ENCODE measurements around the gene NRIP3.

Gene NRIP3

GRCh38 chr11:9037046-9037780 is 33.4 kb upstream of the NRIP3 start:
- Histone ChIP-seq H3K23ac (ENCODE audit: low read length) (no peak overlapping the region), H2AFZ (ENCODE audit: insufficient read depth, low read length, poor library complexity) (no peak overlapping the region), H3K4me1 (ENCODE audit: control insufficient read depth in 1 of 2, insufficient read depth in 2 of 2, low read length in 2 of 2) (no peaks in the 10 kb centered on the region), H3K9ac (ENCODE audit: low read length) (no peak overlapping the region), H3K4ac (ENCODE audit: low read depth, low read length) (no peak overlapping the region), H3K36me3 (ENCODE audit: control insufficient read depth in 1 of 2, insufficient read depth in 2 of 2, low read length in 2 of 2) (no peaks in the 10 kb centered on the region), H4K91ac (ENCODE audit: low read depth, low read length) (no peak overlapping the region), H2AK5ac (ENCODE audit: low read length) (no peak overlapping the region), H3K79me1 (ENCODE audit: low read length) (no peaks in the 10 kb centered on the region), H3K4me3 (ENCODE audit: low read depth, low read length) (no peak overlapping the region), H4K12ac (ENCODE audit: low read depth, low read length) (no peak overlapping the region), H3K4me2 (ENCODE audit: low read length) (no peak overlapping the region), H2BK120ac (ENCODE audit: insufficient read depth, low read length, poor library complexity) (no peak overlapping the region), H3K9me3 (ENCODE audit: insufficient read depth, low read depth, low read length) (peaks cover 4% of the 10 kb centered on the region), H3K27me3 (ENCODE audit: insufficient read depth, low read length) (no peaks in the 10 kb centered on the region), H3K27ac (ENCODE audit: low read depth, low read length) (no peak overlapping the region), H2BK12ac (ENCODE audit: low read length) (no peak overlapping the region), H3K18ac (ENCODE audit: low read length) (no peak overlapping the region), H3K14ac (ENCODE audit: low read length) (no peak overlapping the region), H4K8ac (ENCODE audit: low read depth, low read length) (no peak overlapping the region), H3K79me2 (ENCODE audit: control insufficient read depth, insufficient read depth, low read length, poor library complexity) (no peaks in the 10 kb centered on the region), H2BK5ac (ENCODE audit: low read depth, low read length, poor library complexity) (no peak overlapping the region)
- WGBS (ENCODE audit: extremely low coverage, insufficient coverage, insufficient read length), result no CpG with 5 or more reads among the region's 7 CpGs
- no peak for DNase-seq

- no peak overlapping the region for H3K14ac ChIP-seq (ENCODE audit: low read length)
- no peak overlapping the region for H3K4ac ChIP-seq (ENCODE audit: low read depth, low read length)
- H2BK5ac ChIP-seq (ENCODE audit: low read depth, low read length, poor library complexity), result no peak overlapping the region
- no peaks in the 10 kb centered on the region for H3K27me3 ChIP-seq (ENCODE audit: insufficient read depth, low read length)
- no peak overlapping the region for H3K27ac ChIP-seq (ENCODE audit: low read depth, low read length)
- no peak overlapping the region for H4K8ac ChIP-seq (ENCODE audit: low read depth, low read length)
- no peak overlapping the region for H4K91ac ChIP-seq (ENCODE audit: low read depth, low read length)
- H2BK120ac ChIP-seq (ENCODE audit: insufficient read depth, low read length, poor library complexity), result no peak overlapping the region
- no peaks in the 10 kb centered on the region for H3K79me1 ChIP-seq (ENCODE audit: low read length)
- peak overlapping the region; percentile 18 for H3K23ac ChIP-seq (ENCODE audit: low read length)
- H3K36me3 ChIP-seq (ENCODE audit: control insufficient read depth in 1 of 2, insufficient read depth in 2 of 2, low read length in 2 of 2), result no peaks in the 10 kb centered on the region
- no peaks in the 10 kb centered on the region for H3K9me3 ChIP-seq (ENCODE audit: insufficient read depth, low read depth, low read length)
- no peak overlapping the region for H3K4me2 ChIP-seq (ENCODE audit: low read length)
- H2AFZ ChIP-seq (ENCODE audit: insufficient read depth, low read length, poor library complexity), result no peak overlapping the region
- H3K79me2 ChIP-seq (ENCODE audit: control insufficient read depth, insufficient read depth, low read length, poor library complexity), result no peaks in the 10 kb centered on the region
- H3K4me3 ChIP-seq (ENCODE audit: low read depth, low read length), result peak overlapping the region; percentile 27
- H2BK12ac ChIP-seq (ENCODE audit: low read length), result no peak overlapping the region
- H4K12ac ChIP-seq (ENCODE audit: low read depth, low read length), result no peak overlapping the region
- no peak overlapping the region for H2AK5ac ChIP-seq (ENCODE audit: low read length)
- H3K9ac ChIP-seq (ENCODE audit: low read length), result peak overlapping the region; percentile 9
- no peak for DNase-seq
- H3K4me1 ChIP-seq (ENCODE audit: control insufficient read depth in 1 of 2, insufficient read depth in 2 of 2, low read length in 2 of 2), result peaks cover 0 to 2% of the 10 kb centered on the region in 2 experiments
- H3K18ac ChIP-seq (ENCODE audit: low read length), result no peak overlapping the region
- WGBS (ENCODE audit: extremely low coverage, insufficient coverage, insufficient read length), result no CpG with 5 or more reads among the region's 5 CpGs
Observed at GRCh38 chr11:9030601-9031000, 26.8 kb upstream of the NRIP3 start.

- Histone ChIP-seq H3K4me3 (ENCODE audit: low read depth, low read length) (no peak overlapping the region), H3K79me2 (ENCODE audit: control insufficient read depth, insufficient read depth, low read length, poor library complexity) (no peaks in the 10 kb centered on the region), H4K8ac (ENCODE audit: low read depth, low read length) (no peak overlapping the region), H4K12ac (ENCODE audit: low read depth, low read length) (no peak overlapping the region), H2BK5ac (ENCODE audit: low read depth, low read length, poor library complexity) (no peak overlapping the region), H3K9me3 (ENCODE audit: insufficient read depth, low read depth, low read length) (no peaks in the 10 kb centered on the region), H2AK5ac (ENCODE audit: low read length) (no peak overlapping the region), H3K36me3 (ENCODE audit: control insufficient read depth in 1 of 2, insufficient read depth in 2 of 2, low read length in 2 of 2) (no peaks in the 10 kb centered on the region), H2BK12ac (ENCODE audit: low read length) (no peak overlapping the region), H3K18ac (ENCODE audit: low read length) (no peak overlapping the region), H3K4ac (ENCODE audit: low read depth, low read length) (no peak overlapping the region), H3K4me1 (ENCODE audit: control insufficient read depth in 1 of 2, insufficient read depth in 2 of 2, low read length in 2 of 2) (peaks cover 0 to 2% of the 10 kb centered on the region in 2 experiments), H2AFZ (ENCODE audit: insufficient read depth, low read length, poor library complexity) (no peak overlapping the region), H4K91ac (ENCODE audit: low read depth, low read length) (no peak overlapping the region), H3K27me3 (ENCODE audit: insufficient read depth, low read length) (no peaks in the 10 kb centered on the region), H3K23ac (ENCODE audit: low read length) (no peak overlapping the region), H2BK120ac (ENCODE audit: insufficient read depth, low read length, poor library complexity) (no peak overlapping the region), H3K9ac (ENCODE audit: low read length) (no peak overlapping the region), H3K4me2 (ENCODE audit: low read length) (no peak overlapping the region), H3K14ac (ENCODE audit: low read length) (no peak overlapping the region), H3K79me1 (ENCODE audit: low read length) (no peaks in the 10 kb centered on the region), H3K27ac (ENCODE audit: low read depth, low read length) (no peak overlapping the region)
- WGBS (ENCODE audit: extremely low coverage, insufficient coverage, insufficient read length), result no CpG with 5 or more reads among the region's 7 CpGs
- no peak for DNase-seq
Observed at GRCh38 chr11:9029422-9029821, 25.6 kb upstream of the NRIP3 start.

- Histone ChIP-seq H3K36me3 (ENCODE audit: control insufficient read depth in 1 of 2, insufficient read depth in 2 of 2, low read length in 2 of 2) (no peaks in the 10 kb centered on the region), H3K27me3 (ENCODE audit: insufficient read depth, low read length) (no peaks in the 10 kb centered on the region), H4K12ac (ENCODE audit: low read depth, low read length) (no peak overlapping the region), H4K8ac (ENCODE audit: low read depth, low read length) (no peak overlapping the region), H3K4me3 (ENCODE audit: low read depth, low read length) (no peak overlapping the region), H2AFZ (ENCODE audit: insufficient read depth, low read length, poor library complexity) (no peak overlapping the region), H3K9me3 (ENCODE audit: insufficient read depth, low read depth, low read length) (no peaks in the 10 kb centered on the region), H2BK5ac (ENCODE audit: low read depth, low read length, poor library complexity) (no peak overlapping the region), H3K4ac (ENCODE audit: low read depth, low read length) (no peak overlapping the region), H3K14ac (ENCODE audit: low read length) (no peak overlapping the region), H3K4me1 (ENCODE audit: control insufficient read depth in 1 of 2, insufficient read depth in 2 of 2, low read length in 2 of 2) (peaks cover 0 to 2% of the 10 kb centered on the region in 2 experiments), H3K27ac (ENCODE audit: low read depth, low read length) (no peak overlapping the region), H3K18ac (ENCODE audit: low read length) (no peak overlapping the region), H2BK12ac (ENCODE audit: low read length) (no peak overlapping the region), H2BK120ac (ENCODE audit: insufficient read depth, low read length, poor library complexity) (no peak overlapping the region), H2AK5ac (ENCODE audit: low read length) (no peak overlapping the region), H3K79me1 (ENCODE audit: low read length) (no peaks in the 10 kb centered on the region), H3K9ac (ENCODE audit: low read length) (no peak overlapping the region), H3K79me2 (ENCODE audit: control insufficient read depth, insufficient read depth, low read length, poor library complexity) (no peaks in the 10 kb centered on the region), H3K4me2 (ENCODE audit: low read length) (no peak overlapping the region), H3K23ac (ENCODE audit: low read length) (no peak overlapping the region), H4K91ac (ENCODE audit: low read depth, low read length) (no peak overlapping the region)
- no CpG with 5 or more reads among the region's 1 CpG for WGBS (ENCODE audit: extremely low coverage, insufficient coverage, insufficient read length)
- DNase-seq, result no peak
Observed at GRCh38 chr11:9028581-9028980, 24.8 kb upstream of the NRIP3 start.
